ENCODE measurements around the gene RALGAPA2. TPM values are rescaled to one million over a fixed set of nuclear protein-coding genes. Genes with fewer than 3 reads are reported as not detected.

Gene RALGAPA2
- total and polyA plus RNA-seq, 2 donors (not counting 1 experiment from before 2014, with no cell fraction given) = 1.2 to 7.6 TPM

GRCh38 chr20:20755674-20756319 is 43.4 kb upstream of the RALGAPA2 start:
- Histone ChIP-seq H3K4me1 (ENCODE audit: control insufficient read depth, extremely low read depth, insufficient read depth, low read length) (no peaks in the 10 kb centered on the region), H4K20me1 (ENCODE audit: control insufficient read depth, extremely low read depth, insufficient read depth, low read length) (no peaks in the 10 kb centered on the region), H3K27ac (ENCODE audit: insufficient read depth, low read length) (no peak overlapping the region), H2AFZ (ENCODE audit: low read length) (no peak overlapping the region), H3K4me2 (ENCODE audit: extremely low read depth, insufficient read depth, low read length) (no peak overlapping the region), H3K36me3 (ENCODE audit: control insufficient read depth, insufficient read depth, low read length) (no peaks in the 10 kb centered on the region), H3K9ac (ENCODE audit: insufficient read depth, low read length) (no peak overlapping the region), H3K27me3 (ENCODE audit: control insufficient read depth, insufficient read depth, low read length) (no peaks in the 10 kb centered on the region), H3K4me3 (replicated peaks in 1 of 4; ENCODE audit: control extremely low read depth in 1 of 4, insufficient read depth in 1 of 4, low read depth in 3 of 4, low read length in 4 of 4) (no peak overlapping the region), H3K79me2 (ENCODE audit: control insufficient read depth, insufficient read depth, low read length) (no peaks in the 10 kb centered on the region), H3K9me3 (ENCODE audit: control insufficient read depth, insufficient read depth, low read depth, low read length) (no peaks in the 10 kb centered on the region)
- TF ChIP-seq EZH2 (IDR thresholded peaks at IDR 0.05; ENCODE audit: low read length, missing control alignments) (no peak), CTCF (conservative IDR thresholded peaks at IDR 0.05 in 1 of 2, IDR thresholded peaks at IDR 0.05 in 1 of 2; ENCODE audit: low read depth in 1 of 2, low read length in 2 of 2) (no peak)
- no peak for DNase-seq (ENCODE audit: low read depth in 2 of 2)

GRCh38 chr20:20755231-20755630 is 42.8 kb upstream of the RALGAPA2 start:
- Histone ChIP-seq H3K4me2 (ENCODE audit: extremely low read depth, insufficient read depth, low read length) (no peak overlapping the region), H3K27me3 (ENCODE audit: control insufficient read depth, insufficient read depth, low read length) (no peaks in the 10 kb centered on the region), H3K79me2 (ENCODE audit: control insufficient read depth, insufficient read depth, low read length) (no peaks in the 10 kb centered on the region), H4K20me1 (ENCODE audit: control insufficient read depth, extremely low read depth, insufficient read depth, low read length) (no peaks in the 10 kb centered on the region), H3K4me3 (replicated peaks in 1 of 4; ENCODE audit: control extremely low read depth in 1 of 4, insufficient read depth in 1 of 4, low read depth in 3 of 4, low read length in 4 of 4) (no peak overlapping the region), H3K9me3 (ENCODE audit: control insufficient read depth, insufficient read depth, low read depth, low read length) (no peaks in the 10 kb centered on the region), H3K27ac (ENCODE audit: insufficient read depth, low read length) (no peak overlapping the region), H3K36me3 (ENCODE audit: control insufficient read depth, insufficient read depth, low read length) (no peaks in the 10 kb centered on the region), H2AFZ (ENCODE audit: low read length) (no peak overlapping the region), H3K4me1 (ENCODE audit: control insufficient read depth, extremely low read depth, insufficient read depth, low read length) (no peaks in the 10 kb centered on the region), H3K9ac (ENCODE audit: insufficient read depth, low read length) (no peak overlapping the region)
- no peak for DNase-seq (ENCODE audit: low read depth in 2 of 2)
- TF ChIP-seq CTCF (conservative IDR thresholded peaks at IDR 0.05 in 1 of 2, IDR thresholded peaks at IDR 0.05 in 1 of 2; ENCODE audit: low read depth in 1 of 2, low read length in 2 of 2) (no peak), EZH2 (IDR thresholded peaks at IDR 0.05; ENCODE audit: low read length, missing control alignments) (no peak)

GRCh38 chr20:20754714-20755113 is 42.3 kb upstream of the RALGAPA2 start:
- Histone ChIP-seq H3K4me1 (ENCODE audit: control insufficient read depth, extremely low read depth, insufficient read depth, low read length) (no peaks in the 10 kb centered on the region), H4K20me1 (ENCODE audit: control insufficient read depth, extremely low read depth, insufficient read depth, low read length) (no peaks in the 10 kb centered on the region), H2AFZ (ENCODE audit: low read length) (no peak overlapping the region), H3K79me2 (ENCODE audit: control insufficient read depth, insufficient read depth, low read length) (no peaks in the 10 kb centered on the region), H3K27me3 (ENCODE audit: control insufficient read depth, insufficient read depth, low read length) (no peaks in the 10 kb centered on the region), H3K4me3 (replicated peaks in 1 of 4; ENCODE audit: control extremely low read depth in 1 of 4, insufficient read depth in 1 of 4, low read depth in 3 of 4, low read length in 4 of 4) (no peak overlapping the region), H3K9me3 (ENCODE audit: control insufficient read depth, insufficient read depth, low read depth, low read length) (no peaks in the 10 kb centered on the region), H3K36me3 (ENCODE audit: control insufficient read depth, insufficient read depth, low read length) (no peaks in the 10 kb centered on the region), H3K27ac (ENCODE audit: insufficient read depth, low read length) (no peak overlapping the region), H3K4me2 (ENCODE audit: extremely low read depth, insufficient read depth, low read length) (no peak overlapping the region), H3K9ac (ENCODE audit: insufficient read depth, low read length) (no peak overlapping the region)
- TF ChIP-seq EZH2 (IDR thresholded peaks at IDR 0.05; ENCODE audit: low read length, missing control alignments) (no peak), CTCF (conservative IDR thresholded peaks at IDR 0.05 in 1 of 2, IDR thresholded peaks at IDR 0.05 in 1 of 2; ENCODE audit: low read depth in 1 of 2, low read length in 2 of 2) (no peak)
- no peak for DNase-seq (ENCODE audit: low read depth in 2 of 2)
